ENCODE measurements around the gene CPNE2. TPM values are rescaled to one million over a fixed set of nuclear protein-coding genes. Genes with fewer than 3 reads are reported as not detected.

CPNE2 gene
- total and polyA plus RNA-seq, 10 of the 15 experiments (the other 5 are each of a cell fraction or from before 2014, with no cell fraction given) = 3.1 to 22.1 (median 9.9) TPM

DNA sequence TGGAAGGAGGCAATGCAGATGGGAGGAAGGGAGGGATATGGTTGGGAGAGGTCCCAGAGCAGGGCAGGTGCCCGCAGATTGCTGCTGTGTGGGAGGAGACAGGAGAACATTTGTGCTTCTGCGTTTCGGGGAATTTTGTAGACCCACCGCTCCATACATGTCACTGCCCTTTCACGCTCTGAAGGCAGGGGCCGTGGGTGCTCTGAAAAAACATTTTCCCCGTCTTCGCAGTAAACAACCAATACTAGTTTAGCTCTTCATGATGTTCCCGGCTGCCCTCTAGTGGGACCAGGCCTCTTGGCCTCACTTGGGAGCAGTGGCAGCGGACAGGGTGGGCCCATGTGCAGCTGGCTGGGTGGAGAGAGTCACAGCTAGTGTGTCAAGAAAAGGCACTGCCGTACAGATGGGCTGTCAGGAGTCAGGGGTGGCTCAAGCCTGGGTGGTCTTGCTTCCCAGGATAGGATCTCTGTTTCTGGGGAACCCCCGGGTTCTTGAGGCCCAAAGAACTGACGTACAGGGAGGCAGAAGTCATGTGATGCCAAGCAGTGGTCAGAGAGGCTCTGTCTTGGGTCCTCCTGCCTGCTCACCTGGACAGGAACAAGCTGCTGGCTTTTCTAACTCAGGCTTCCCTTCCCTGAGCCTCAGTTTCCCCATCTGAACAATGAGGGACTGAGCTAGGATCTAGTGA, 46.5 kb upstream of the CPNE2 start (continued):
- no peak for TF ChIP-seq NR2C2 (IDR thresholded peaks at IDR 0.05; ENCODE audit: borderline replicate concordance, control insufficient read depth, insufficient read length, low read depth)
- TF ChIP-seq RELA (IDR thresholded peaks at IDR 0.05; ENCODE audit: borderline replicate concordance, partially characterized antibody) = peak; percentile 73
- TF ChIP-seq RFX5 (IDR thresholded peaks at IDR 0.05; ENCODE audit: low read depth, low read length) = 0 out of 2 replicates have a peak, but pooled peaks have one; percentile 7
- TF ChIP-seq RBBP5 (conservative IDR thresholded peaks at IDR 0.05) = no peak

- H3K4me1 ChIP-seq (ENCODE audit: control insufficient read depth, insufficient read depth, low read length) = peaks cover 69% of the 10 kb centered on the region
- in situ Hi-C loops (cut with MboI) (no loop called here), intact Hi-C loops (cut with micrococcal nuclease; ENCODE audit: unreplicated experiment) (loop anchor here (5.0 kb wide), 1 partner anchor 186 kb away; no protein-coding TSS in a partner anchor)
- H3K9ac ChIP-seq (ENCODE audit: control insufficient read depth, insufficient read depth, low read length) = no peak overlapping the region
- H2AFZ ChIP-seq (ENCODE audit: control insufficient read depth, low read depth, low read length) = no peak overlapping the region
- ChIA-PET SMC1A (ENCODE audit: uncharacterized antibody, unreplicated experiment) (interaction anchor here (0.7 to 2.1 kb wide), 3 partner anchors 10 to 84 kb away, joined by 3 to 10 read pairs (median 3); no protein-coding TSS in a partner anchor), CTCF (interaction anchor here (1.4 to 1.8 kb wide), 3 partner anchors 78 to 83 kb away, joined by 3 to 7 read pairs (median 4); no protein-coding TSS in a partner anchor), RAD21 (ENCODE audit: unreplicated experiment) (no interaction called here), POLR2A (no interaction called here)
- H3K4me3 ChIP-seq = no peak overlapping the region
- TF ChIP-seq HSF1 (IDR thresholded peaks at IDR 0.05; ENCODE audit: low read depth, low read length) (no peak), BRCA1 (IDR thresholded peaks at IDR 0.05; ENCODE audit: low read depth, low read length) (no peak), NR2C1 (IDR thresholded peaks at IDR 0.05) (no peak), TARDBP (IDR thresholded peaks at IDR 0.05; ENCODE audit: borderline replicate concordance) (no peak), ESRRA (IDR thresholded peaks at IDR 0.05; ENCODE audit: low read length) (no peak), POU2F2 (IDR thresholded peaks at IDR 0.05; ENCODE audit: borderline replicate concordance, low read depth, low read length) (peak; percentile 94), EGR1 (IDR thresholded peaks at IDR 0.05; ENCODE audit: borderline replicate concordance in 1 of 2, low read depth in 2 of 2, low read length in 2 of 2) (no peak)
- TF ChIP-seq, protein P1, sequence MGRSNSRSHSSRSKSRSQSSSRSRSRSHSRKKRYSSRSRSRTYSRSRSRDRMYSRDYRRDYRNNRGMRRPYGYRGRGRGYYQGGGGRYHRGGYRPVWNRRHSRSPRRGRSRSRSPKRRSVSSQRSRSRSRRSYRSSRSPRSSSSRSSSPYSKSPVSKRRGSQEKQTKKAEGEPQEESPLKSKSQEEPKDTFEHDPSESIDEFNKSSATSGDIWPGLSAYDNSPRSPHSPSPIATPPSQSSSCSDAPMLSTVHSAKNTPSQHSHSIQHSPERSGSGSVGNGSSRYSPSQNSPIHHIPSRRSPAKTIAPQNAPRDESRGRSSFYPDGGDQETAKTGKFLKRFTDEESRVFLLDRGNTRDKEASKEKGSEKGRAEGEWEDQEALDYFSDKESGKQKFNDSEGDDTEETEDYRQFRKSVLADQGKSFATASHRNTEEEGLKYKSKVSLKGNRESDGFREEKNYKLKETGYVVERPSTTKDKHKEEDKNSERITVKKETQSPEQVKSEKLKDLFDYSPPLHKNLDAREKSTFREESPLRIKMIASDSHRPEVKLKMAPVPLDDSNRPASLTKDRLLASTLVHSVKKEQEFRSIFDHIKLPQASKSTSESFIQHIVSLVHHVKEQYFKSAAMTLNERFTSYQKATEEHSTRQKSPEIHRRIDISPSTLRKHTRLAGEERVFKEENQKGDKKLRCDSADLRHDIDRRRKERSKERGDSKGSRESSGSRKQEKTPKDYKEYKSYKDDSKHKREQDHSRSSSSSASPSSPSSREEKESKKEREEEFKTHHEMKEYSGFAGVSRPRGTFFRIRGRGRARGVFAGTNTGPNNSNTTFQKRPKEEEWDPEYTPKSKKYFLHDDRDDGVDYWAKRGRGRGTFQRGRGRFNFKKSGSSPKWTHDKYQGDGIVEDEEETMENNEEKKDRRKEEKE (IDR thresholded peaks at IDR 0.05) = no peak
- 74% methylated on average over 2 of the region's 2 CpGs for WGBS (ENCODE audit: insufficient coverage, insufficient replicate concordance, low lambda C conversion rate, missing lambda C conversion rate)
- peaks cover 10 to 17% of the 10 kb centered on the region in 2 experiments for H3K36me3 ChIP-seq (ENCODE audit: control insufficient read depth in 2 of 2, insufficient read depth in 2 of 2, low read length in 1 of 2)
- BruUV-seq (replicated peaks) = no TSS peak
- H3K9me3 ChIP-seq (replicated peaks; ENCODE audit: control insufficient read depth, insufficient read depth, low read length) = no peaks in the 10 kb centered on the region
- peaks cover 1% of the 10 kb centered on the region; the same call in 1 of the 2 replicates for H3K79me2 ChIP-seq (ENCODE audit: control insufficient read depth, insufficient read depth, low read length)
- H3K27ac ChIP-seq (ENCODE audit: control insufficient read depth, insufficient read depth) = no peak overlapping the region
- no peak for FAIRE-seq
- DNase-seq (ENCODE audit: low read depth, low spot score) = no peak
- H4K20me1 ChIP-seq (ENCODE audit: control insufficient read depth, insufficient read depth) = no peaks in the 10 kb centered on the region
- H3K4me2 ChIP-seq (ENCODE audit: control insufficient read depth, insufficient read depth) = no peak overlapping the region
- ATAC-seq = no peak
- no peaks in the 10 kb centered on the region for H3K27me3 ChIP-seq (replicated peaks in 1 of 2; ENCODE audit: control insufficient read depth in 2 of 2, insufficient read depth in 2 of 2, low read length in 1 of 2)
Observed at GRCh38 chr16:57048095-57048494, 44.3 kb upstream of the CPNE2 start.
